Neutrophil (primary cell): Measurements from ENCODE around the gene PTHLH.

ENCODE experiments used
- H3K27ac ChIP-seq: fragments of 200-600 bp; sonication (generic); 2 replicates; pipeline ENCODE4 v1.5.1; 2016; ENCODE audit warnings: mild to moderate bottlenecking, moderate library complexity
- H3K27me3 ChIP-seq: fragments of 200-600 bp; sonication (generic); 2 replicates; pipeline ENCODE4 v1.6.0; 2016; ENCODE audit warnings: mild to moderate bottlenecking
- H3K36me3 ChIP-seq: fragments of 200-600 bp; sonication (generic); 2 replicates; pipeline ENCODE4 v1.5.1; 2017
- H3K4me1 ChIP-seq, 2 experiments: fragments of 200-600 bp in 1 of 2; sonication (generic) in 1 of 2; 1 replicate in 1 of 2; 2 replicates in 1 of 2; pipeline versions ENCODE4 v1.5.1 to v1.6.1; 2013 to 2016; ENCODE audit warnings: low read depth in 1 of 2, low read length in 1 of 2, mild to moderate bottlenecking in 1 of 2, moderate library complexity in 1 of 2; ENCODE audit not compliant: control insufficient read depth in 1 of 2, insufficient read depth in 1 of 2
- H3K4me3 ChIP-seq, 2 experiments: fragments of 200-600 bp in 1 of 2; sonication (generic) in 1 of 2; 1 replicate in 1 of 2; 2 replicates in 1 of 2; pipeline ENCODE4 v1.5.1; 2013 to 2016; ENCODE audit warnings: low read depth in 1 of 2, low read length in 1 of 2, mild to moderate bottlenecking in 1 of 2, moderate library complexity in 1 of 2
- H3K9me3 ChIP-seq: fragments of 200-600 bp; sonication (generic); 2 replicates; pipeline ENCODE4 v1.5.1; 2016
- CTCF ChIP-seq: fragments of 200-600 bp; sonication (generic); IDR thresholded peaks from 2 replicates; pipeline ENCODE4 v1.5.1; 2016; ENCODE audit warnings: antibody characterized with exemption

The PTHLH gene

GRCh38 chr12:27953348-27953747 is 19.2 kb downstream of the PTHLH start:
- Histone ChIP-seq H3K4me1 (no peaks in the 10 kb centered on the region), H3K9me3 (no peaks in the 10 kb centered on the region), H3K27me3 (peaks cover 65% of the 10 kb centered on the region), H3K27ac (no peak overlapping the region), H3K4me3 (no peak overlapping the region), H3K36me3 (no peaks in the 10 kb centered on the region)
- TF ChIP-seq CTCF, result no peak

DNA sequence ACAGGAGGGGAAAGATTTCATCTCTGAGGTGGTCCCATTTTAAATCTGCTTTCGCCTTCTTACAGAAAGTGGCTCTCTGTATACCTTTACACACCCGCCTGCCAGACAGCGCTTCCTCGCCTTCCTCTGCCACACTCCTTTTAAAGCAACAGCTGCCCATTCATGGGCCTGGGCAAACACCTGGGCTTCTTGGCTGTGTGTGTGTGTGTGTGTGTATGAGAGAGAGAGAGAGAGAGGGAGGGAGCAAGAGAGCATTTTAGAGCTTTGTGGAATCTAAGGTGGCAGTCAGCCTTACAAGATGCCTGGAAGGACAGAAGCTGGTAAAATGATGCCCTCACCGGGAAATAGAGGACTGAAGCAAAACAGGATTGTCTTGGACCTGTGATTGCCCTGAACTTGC is 20.0 kb downstream of the PTHLH start:
- no peak for TF ChIP-seq CTCF
- H3K36me3 ChIP-seq, result no peaks in the 10 kb centered on the region
- no peak overlapping the region for H3K27ac ChIP-seq
- no peak overlapping the region for H3K4me3 ChIP-seq
- no peaks in the 10 kb centered on the region for H3K4me1 ChIP-seq
- H3K9me3 ChIP-seq, result no peaks in the 10 kb centered on the region
- H3K27me3 ChIP-seq, result peaks cover 59% of the 10 kb centered on the region

DNA sequence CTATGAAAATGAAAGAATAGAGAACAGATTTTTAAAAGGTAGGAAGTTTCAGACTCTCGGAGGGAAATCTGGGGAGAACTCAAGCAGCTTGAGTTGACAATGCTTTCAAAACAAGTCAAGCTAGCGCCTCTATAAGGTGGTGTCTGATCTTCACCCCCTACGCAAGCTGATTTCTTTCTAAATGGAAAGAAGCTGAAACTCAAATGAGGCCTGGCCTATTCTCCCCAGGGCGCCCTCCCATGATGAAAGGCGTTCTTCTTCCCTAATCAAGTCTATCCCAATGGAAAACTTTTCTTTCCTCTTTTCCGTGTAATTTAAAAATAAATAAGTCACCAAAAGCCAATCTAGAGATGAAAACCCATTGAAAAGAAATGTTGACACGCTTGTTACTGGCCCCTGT is 20.6 kb downstream of the PTHLH start:
- Histone ChIP-seq H3K4me3 (no peak overlapping the region), H3K4me1 (no peaks in the 10 kb centered on the region), H3K27me3 (peaks cover 60% of the 10 kb centered on the region), H3K36me3 (no peaks in the 10 kb centered on the region), H3K27ac (no peak overlapping the region), H3K9me3 (no peaks in the 10 kb centered on the region)
- TF ChIP-seq CTCF, result no peak

GRCh38 chr12:27946421-27946820 is 26.1 kb downstream of the PTHLH start:
- Histone ChIP-seq H3K4me1 (no peaks in the 10 kb centered on the region), H3K27me3 (peaks cover 35% of the 10 kb centered on the region), H3K36me3 (no peaks in the 10 kb centered on the region), H3K27ac (no peak overlapping the region), H3K4me3 (no peak overlapping the region), H3K9me3 (no peaks in the 10 kb centered on the region)
- no peak for TF ChIP-seq CTCF

GRCh38 chr12:27940756-27941402 is 31.7 kb downstream of the PTHLH start:
- no peaks in the 10 kb centered on the region for H3K9me3 ChIP-seq

More at GRCh38 chr12:27940756-27941402, 31.7 kb downstream of the PTHLH start:
- H3K36me3 ChIP-seq, result no peaks in the 10 kb centered on the region
- no peaks in the 10 kb centered on the region for H3K4me1 ChIP-seq
- no peak for TF ChIP-seq CTCF
- peaks cover 16% of the 10 kb centered on the region for H3K27me3 ChIP-seq
- H3K4me3 ChIP-seq, result no peak overlapping the region
- no peak overlapping the region for H3K27ac ChIP-seq
